ENCODE results near the gene PRR5L. TPM values are rescaled to one million over a fixed set of nuclear protein-coding genes. Genes with fewer than 3 reads are reported as not detected.

Gene PRR5L
- total and polyA plus RNA-seq, 9 of the 15 experiments (the other 6 are each of a cell fraction or from before 2014, with no cell fraction given) = 0.11 to 0.60 (median 0.36) TPM; not detected in 2

GRCh38 chr11:36305047-36305446 is 9.0 kb downstream of the PRR5L start (continued):
- TF ChIP-seq ZNF407 (IDR thresholded peaks at IDR 0.05; ENCODE audit: low read depth) (no peak), ZBTB7A (IDR thresholded peaks at IDR 0.05; ENCODE audit: borderline replicate concordance, control insufficient read depth, low read depth, low read length) (no peak), MBD1 (CRISPR knock-in tag; IDR thresholded peaks at IDR 0.05) (no peak), HDAC1 (IDR thresholded peaks at IDR 0.05) (no peak), ZBTB5 (IDR thresholded peaks at IDR 0.05) (no peak), ZNF551 (CRISPR knock-in tag; IDR thresholded peaks at IDR 0.05) (no peak)

Data from K562 (cell line).